Measurements from ENCODE around the gene ANK2. TPM values are rescaled to one million over a fixed set of nuclear protein-coding genes. Genes with fewer than 3 reads are reported as not detected.

Gene ANK2
- total and polyA plus RNA-seq, 2 donors from 2014 or later: 21.1 to 125 TPM

- Histone ChIP-seq H3K27ac (ENCODE audit: low read depth in 2 of 2, low read length in 2 of 2) (no peak overlapping the region), H3K9ac (ENCODE audit: low read length in 3 of 3) (no peak overlapping the region), H3K9me3 (ENCODE audit: control insufficient read depth in 2 of 3, insufficient read depth in 1 of 3, low read length in 3 of 3) (no peaks in the 10 kb centered on the region), H3K4me1 (ENCODE audit: control insufficient read depth in 2 of 3, insufficient read depth in 2 of 3, low read depth in 1 of 3, low read length in 3 of 3) (no peaks in the 10 kb centered on the region), H3K27me3 (ENCODE audit: control insufficient read depth, insufficient read depth, low read length) (no peaks in the 10 kb centered on the region), H3K4me3 (ENCODE audit: low read length in 3 of 3) (no peak overlapping the region), H3K36me3 (ENCODE audit: control insufficient read depth in 2 of 3, insufficient read depth in 3 of 3, low read length in 3 of 3) (no peaks in the 10 kb centered on the region)
- no peak for FAIRE-seq
- intact Hi-C loops (cut with DNase I): no loop called here
- DNase-seq: no peak
- TF ChIP-seq, protein P1, sequence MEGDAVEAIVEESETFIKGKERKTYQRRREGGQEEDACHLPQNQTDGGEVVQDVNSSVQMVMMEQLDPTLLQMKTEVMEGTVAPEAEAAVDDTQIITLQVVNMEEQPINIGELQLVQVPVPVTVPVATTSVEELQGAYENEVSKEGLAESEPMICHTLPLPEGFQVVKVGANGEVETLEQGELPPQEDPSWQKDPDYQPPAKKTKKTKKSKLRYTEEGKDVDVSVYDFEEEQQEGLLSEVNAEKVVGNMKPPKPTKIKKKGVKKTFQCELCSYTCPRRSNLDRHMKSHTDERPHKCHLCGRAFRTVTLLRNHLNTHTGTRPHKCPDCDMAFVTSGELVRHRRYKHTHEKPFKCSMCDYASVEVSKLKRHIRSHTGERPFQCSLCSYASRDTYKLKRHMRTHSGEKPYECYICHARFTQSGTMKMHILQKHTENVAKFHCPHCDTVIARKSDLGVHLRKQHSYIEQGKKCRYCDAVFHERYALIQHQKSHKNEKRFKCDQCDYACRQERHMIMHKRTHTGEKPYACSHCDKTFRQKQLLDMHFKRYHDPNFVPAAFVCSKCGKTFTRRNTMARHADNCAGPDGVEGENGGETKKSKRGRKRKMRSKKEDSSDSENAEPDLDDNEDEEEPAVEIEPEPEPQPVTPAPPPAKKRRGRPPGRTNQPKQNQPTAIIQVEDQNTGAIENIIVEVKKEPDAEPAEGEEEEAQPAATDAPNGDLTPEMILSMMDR (IDR thresholded peaks at IDR 0.05; ENCODE audit: borderline replicate concordance, extremely low read depth, insufficient read depth): no peak
Measured at GRCh38 chr4:113083346-113083745, 33.9 kb downstream of the ANK2 start.

DNA sequence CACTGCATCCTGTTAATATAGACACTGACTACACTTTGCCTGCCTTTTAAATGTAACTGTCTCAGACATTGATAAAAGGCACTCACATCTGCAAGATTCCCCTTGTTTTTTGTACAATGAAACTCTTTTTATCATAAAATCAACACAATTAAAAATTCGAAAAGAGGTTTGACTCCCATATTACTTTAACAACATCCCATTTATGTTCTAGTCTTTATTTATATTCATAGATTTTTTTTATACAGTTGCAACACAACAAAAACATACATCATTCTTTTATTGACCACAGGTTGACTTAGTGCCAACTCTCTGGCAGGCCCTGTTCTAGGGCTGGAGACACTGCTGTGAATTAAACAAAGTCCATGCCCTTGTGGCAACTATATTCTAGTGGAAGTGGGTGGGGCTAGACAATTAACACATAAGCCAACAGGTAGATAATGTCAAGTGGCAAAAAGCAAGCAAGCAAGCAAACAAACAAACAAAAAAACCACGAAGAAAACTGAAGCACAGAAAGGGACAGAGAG, 36.8 kb downstream of the ANK2 start:
- H3K27ac ChIP-seq (ENCODE audit: low read depth in 2 of 2, low read length in 2 of 2): no peak overlapping the region
- TF ChIP-seq, protein P1 (IDR thresholded peaks at IDR 0.05; ENCODE audit: borderline replicate concordance, extremely low read depth, insufficient read depth): no peak
- no peaks in the 10 kb centered on the region for H3K27me3 ChIP-seq (ENCODE audit: control insufficient read depth, insufficient read depth, low read length)
- H3K36me3 ChIP-seq (ENCODE audit: control insufficient read depth in 2 of 3, insufficient read depth in 3 of 3, low read length in 3 of 3): no peaks in the 10 kb centered on the region
- H3K4me1 ChIP-seq (ENCODE audit: control insufficient read depth in 2 of 3, insufficient read depth in 2 of 3, low read depth in 1 of 3, low read length in 3 of 3): no peaks in the 10 kb centered on the region
- intact Hi-C loops (cut with DNase I): no loop called here
- no peaks in the 10 kb centered on the region for H3K9me3 ChIP-seq (ENCODE audit: control insufficient read depth in 2 of 3, insufficient read depth in 1 of 3, low read length in 3 of 3)
- no peak for DNase-seq
- H3K4me3 ChIP-seq (ENCODE audit: low read length in 3 of 3): no peak overlapping the region
- FAIRE-seq: no peak
- H3K9ac ChIP-seq (ENCODE audit: low read length in 3 of 3): no peak overlapping the region

GRCh38 chr4:113088050-113088449, 38.6 kb downstream of the ANK2 start:
- Histone ChIP-seq H3K4me1 (ENCODE audit: control insufficient read depth in 2 of 3, insufficient read depth in 2 of 3, low read depth in 1 of 3, low read length in 3 of 3) (no peaks in the 10 kb centered on the region), H3K27me3 (ENCODE audit: control insufficient read depth, insufficient read depth, low read length) (no peaks in the 10 kb centered on the region), H3K4me3 (ENCODE audit: low read length in 3 of 3) (no peak overlapping the region), H3K27ac (ENCODE audit: low read depth in 2 of 2, low read length in 2 of 2) (no peak overlapping the region), H3K36me3 (ENCODE audit: control insufficient read depth in 2 of 3, insufficient read depth in 3 of 3, low read length in 3 of 3) (no peaks in the 10 kb centered on the region), H3K9me3 (ENCODE audit: control insufficient read depth in 2 of 3, insufficient read depth in 1 of 3, low read length in 3 of 3) (no peaks in the 10 kb centered on the region), H3K9ac (ENCODE audit: low read length in 3 of 3) (no peak overlapping the region)
- DNase-seq (no peak), FAIRE-seq (no peak)
- intact Hi-C loops (cut with DNase I): no loop called here
- TF ChIP-seq, protein P1 (IDR thresholded peaks at IDR 0.05; ENCODE audit: borderline replicate concordance, extremely low read depth, insufficient read depth): no peak

DNA sequence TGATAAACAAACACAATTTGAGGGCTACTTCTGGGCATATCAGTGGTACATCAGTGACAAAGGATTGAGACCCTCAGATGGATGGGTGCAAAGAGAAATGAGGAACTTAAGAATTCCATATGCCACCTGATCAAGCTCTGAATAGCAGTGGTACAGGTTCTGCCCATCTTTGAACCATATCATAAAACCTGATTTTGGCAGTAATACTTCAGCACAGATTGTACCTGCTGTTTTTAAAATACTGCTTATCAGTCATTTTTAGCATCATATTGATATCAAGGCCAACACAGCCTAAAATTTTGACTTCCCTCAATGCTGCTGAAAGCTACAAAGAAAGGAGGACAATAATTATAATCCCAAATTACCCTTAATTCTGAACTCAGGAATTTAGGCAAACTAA, 41.5 kb downstream of the ANK2 start:
- Histone ChIP-seq H3K27ac (ENCODE audit: low read depth in 2 of 2, low read length in 2 of 2) (no peak overlapping the region), H3K36me3 (ENCODE audit: control insufficient read depth in 2 of 3, insufficient read depth in 3 of 3, low read length in 3 of 3) (no peaks in the 10 kb centered on the region), H3K4me3 (ENCODE audit: low read length in 3 of 3) (no peak overlapping the region), H3K27me3 (ENCODE audit: control insufficient read depth, insufficient read depth, low read length) (no peaks in the 10 kb centered on the region), H3K9me3 (ENCODE audit: control insufficient read depth in 2 of 3, insufficient read depth in 1 of 3, low read length in 3 of 3) (no peaks in the 10 kb centered on the region), H3K9ac (ENCODE audit: low read length in 3 of 3) (no peak overlapping the region), H3K4me1 (ENCODE audit: control insufficient read depth in 2 of 3, insufficient read depth in 2 of 3, low read depth in 1 of 3, low read length in 3 of 3) (no peaks in the 10 kb centered on the region)
- FAIRE-seq (no peak), DNase-seq (no peak)
- intact Hi-C loops (cut with DNase I): no loop called here
- TF ChIP-seq, protein P1 (IDR thresholded peaks at IDR 0.05; ENCODE audit: borderline replicate concordance, extremely low read depth, insufficient read depth): no peak
